Mammary epithelial cell (primary cell): ENCODE measurements around the gene CCDC91.

Experiments
- EZH2 ChIP-seq: IDR thresholded peaks from 2 replicates; pipeline ENCODE4 v1.6.1; 2012; ENCODE audit warnings: low read length, inconsistent platforms, borderline replicate concordance
- TF ChIP-seq, protein P1 (sequence below), 2 donors: IDR thresholded peaks in 1 of 2; conservative IDR thresholded peaks in 1 of 2; 2 replicates each; pipeline ENCODE4 v1.5.1; 2011 to 2012; ENCODE audit warnings: inconsistent platforms in 2 of 2, low read length in 2 of 2, mild to moderate bottlenecking in 2 of 2, control low read depth in 1 of 2, low read depth in 1 of 2; ENCODE audit not compliant: insufficient read depth in 1 of 2; ENCODE audit errors: extremely low read depth in 1 of 2

DNA sequence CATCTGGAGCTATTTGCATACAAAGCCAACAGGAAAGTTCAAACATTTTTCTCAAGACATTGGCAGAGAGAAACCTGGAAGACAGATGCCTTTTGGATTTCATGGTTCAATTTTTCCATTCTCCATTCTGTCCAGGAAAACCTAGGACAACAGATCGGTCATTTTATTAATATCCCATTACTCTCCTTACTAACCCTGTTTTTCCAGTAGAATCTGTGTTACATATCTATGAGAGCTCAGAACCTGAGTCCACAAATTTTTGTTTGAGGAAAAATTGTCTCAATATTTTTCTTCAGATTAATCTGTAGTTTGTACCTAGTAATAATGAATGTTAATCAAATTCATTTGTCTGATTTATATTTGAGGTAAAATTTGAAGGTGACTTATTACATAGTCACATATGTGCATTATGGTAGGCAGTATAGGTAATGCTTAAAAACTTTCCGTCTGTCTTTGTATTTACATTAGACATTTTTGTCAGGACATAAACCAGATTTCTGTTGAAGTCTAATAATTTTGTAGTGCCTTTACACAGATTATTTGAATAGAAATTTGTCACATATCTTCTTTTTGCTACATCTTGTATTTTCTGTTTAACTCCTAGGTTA is 75.3 kb downstream of the CCDC91 start:
- TF ChIP-seq, protein P1, sequence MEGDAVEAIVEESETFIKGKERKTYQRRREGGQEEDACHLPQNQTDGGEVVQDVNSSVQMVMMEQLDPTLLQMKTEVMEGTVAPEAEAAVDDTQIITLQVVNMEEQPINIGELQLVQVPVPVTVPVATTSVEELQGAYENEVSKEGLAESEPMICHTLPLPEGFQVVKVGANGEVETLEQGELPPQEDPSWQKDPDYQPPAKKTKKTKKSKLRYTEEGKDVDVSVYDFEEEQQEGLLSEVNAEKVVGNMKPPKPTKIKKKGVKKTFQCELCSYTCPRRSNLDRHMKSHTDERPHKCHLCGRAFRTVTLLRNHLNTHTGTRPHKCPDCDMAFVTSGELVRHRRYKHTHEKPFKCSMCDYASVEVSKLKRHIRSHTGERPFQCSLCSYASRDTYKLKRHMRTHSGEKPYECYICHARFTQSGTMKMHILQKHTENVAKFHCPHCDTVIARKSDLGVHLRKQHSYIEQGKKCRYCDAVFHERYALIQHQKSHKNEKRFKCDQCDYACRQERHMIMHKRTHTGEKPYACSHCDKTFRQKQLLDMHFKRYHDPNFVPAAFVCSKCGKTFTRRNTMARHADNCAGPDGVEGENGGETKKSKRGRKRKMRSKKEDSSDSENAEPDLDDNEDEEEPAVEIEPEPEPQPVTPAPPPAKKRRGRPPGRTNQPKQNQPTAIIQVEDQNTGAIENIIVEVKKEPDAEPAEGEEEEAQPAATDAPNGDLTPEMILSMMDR (conservative IDR thresholded peaks at IDR 0.05 in 1 of 2, IDR thresholded peaks at IDR 0.05 in 1 of 2; ENCODE audit: extremely low read depth in 1 of 2, insufficient read depth in 1 of 2, low read depth in 1 of 2, low read length in 2 of 2), result no peak
- TF ChIP-seq EZH2, result no peak
